Measurements from ENCODE around the gene HTR1D.
"Not testable (repeated sequence)": the region's sequence is repeated elsewhere in the genome, so short reads cannot be mapped to it uniquely, and the experiment has no call there.

Gene HTR1D, protein sequence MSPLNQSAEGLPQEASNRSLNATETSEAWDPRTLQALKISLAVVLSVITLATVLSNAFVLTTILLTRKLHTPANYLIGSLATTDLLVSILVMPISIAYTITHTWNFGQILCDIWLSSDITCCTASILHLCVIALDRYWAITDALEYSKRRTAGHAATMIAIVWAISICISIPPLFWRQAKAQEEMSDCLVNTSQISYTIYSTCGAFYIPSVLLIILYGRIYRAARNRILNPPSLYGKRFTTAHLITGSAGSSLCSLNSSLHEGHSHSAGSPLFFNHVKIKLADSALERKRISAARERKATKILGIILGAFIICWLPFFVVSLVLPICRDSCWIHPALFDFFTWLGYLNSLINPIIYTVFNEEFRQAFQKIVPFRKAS

DNA sequence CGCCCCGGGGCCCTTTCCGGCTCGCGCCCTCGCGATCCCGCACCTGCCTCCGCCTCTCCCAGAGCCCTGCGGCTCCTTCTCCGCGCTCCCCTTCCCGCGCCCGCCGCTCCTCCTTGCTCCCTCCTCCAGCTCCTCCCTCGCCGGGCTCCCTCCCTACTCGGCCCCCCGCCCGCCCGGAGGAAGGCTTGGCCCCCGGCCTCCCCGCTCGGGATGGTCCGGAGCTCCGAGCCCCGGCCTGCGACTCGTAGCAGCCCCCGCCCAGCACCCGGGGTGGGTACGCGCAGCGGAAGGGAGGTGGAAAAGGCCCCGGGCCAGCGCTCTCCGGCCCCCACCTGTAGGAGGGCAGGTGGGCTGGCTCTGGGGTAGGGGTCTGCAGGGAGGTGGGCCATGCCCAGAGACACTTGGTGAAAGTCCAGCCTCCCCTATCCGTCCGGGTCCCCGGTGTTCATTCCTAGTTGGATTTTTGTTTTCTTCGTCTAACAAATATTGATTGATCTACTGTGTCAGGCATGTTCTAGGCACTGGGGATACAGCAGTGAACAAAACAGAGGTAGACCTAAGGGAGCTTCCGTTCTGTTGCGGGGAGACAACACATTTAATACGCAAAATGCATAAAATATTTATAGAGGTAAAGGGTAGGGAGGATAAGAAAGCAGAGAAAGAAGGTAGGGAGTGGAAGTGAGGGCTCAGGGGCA lies at the start of gene HTR1D:
HTR1D (minus strand) TSS at position 82 of the 695 bp plus-strand sequence. CDS start 23,283 bp downstream, outside the sequence.
- no peak for DNase-seq

DNA sequence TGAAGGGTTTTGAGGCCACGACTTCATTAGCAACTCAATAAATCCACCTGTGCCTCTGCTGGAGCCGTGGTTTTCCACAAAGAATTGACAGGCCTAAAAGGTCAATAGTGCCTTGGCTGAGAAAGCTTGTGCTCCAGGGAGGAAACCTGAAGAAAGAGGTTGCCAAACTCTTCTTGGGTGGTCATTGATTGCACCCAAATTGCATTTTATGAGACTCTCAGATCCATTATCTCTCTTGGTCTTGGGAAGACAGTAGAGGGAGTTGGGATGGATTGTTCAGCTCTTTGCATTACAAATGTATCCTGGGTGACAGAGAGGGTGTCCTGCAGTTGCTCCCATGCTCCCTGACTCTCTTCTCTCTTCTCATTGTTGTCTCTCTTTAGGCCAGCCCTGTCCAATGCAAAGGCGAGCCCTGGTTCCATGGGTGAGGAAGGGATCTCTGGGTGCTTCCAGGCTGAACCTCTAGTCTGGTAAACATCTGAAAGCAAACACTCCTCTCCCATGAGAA lies 46.1 kb upstream of the HTR1D start:
- no peak for DNase-seq

DNA sequence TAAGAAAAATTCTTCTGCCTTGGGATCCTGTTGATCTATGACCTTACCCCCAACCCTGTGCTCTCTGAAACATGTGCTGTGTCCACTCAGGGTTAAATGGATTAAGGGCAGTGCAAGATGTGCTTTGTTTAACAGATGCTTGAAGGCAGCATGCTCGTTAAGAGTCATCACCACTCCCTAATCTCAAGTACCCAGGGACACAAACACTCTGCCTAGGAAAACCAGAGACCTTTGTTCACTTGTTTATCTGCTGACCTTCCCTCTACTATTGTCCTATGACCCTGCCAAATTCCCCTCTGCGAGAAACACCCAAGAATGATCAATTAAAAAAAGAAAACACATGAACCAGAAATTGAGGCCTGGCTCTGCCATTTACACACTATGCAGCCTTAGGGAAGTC lies 40.8 kb upstream of the HTR1D start:
- DNase-seq, result not testable (repeated sequence)

DNA sequence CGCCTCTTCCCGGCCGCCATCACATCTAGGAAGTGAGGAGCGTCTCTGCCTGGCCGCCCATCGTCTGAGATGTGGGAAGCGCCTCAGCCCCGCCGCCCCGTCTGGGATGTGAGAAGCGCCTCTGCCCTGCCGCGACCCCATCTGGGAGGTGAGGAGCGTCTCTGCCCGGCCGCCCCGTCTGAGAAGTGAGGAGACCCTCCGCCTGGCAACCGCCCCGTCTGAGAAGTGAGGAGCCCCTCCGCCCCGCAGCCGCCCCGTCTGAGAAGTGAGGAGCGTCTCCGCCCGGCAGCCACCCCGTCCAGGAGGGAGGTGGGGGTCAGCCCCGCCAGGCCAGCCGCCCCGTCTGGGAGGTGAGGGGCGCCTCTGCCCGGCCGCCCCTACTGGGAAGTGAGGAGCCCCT lies 40.1 kb upstream of the HTR1D start:
- not testable (repeated sequence) for DNase-seq

DNA sequence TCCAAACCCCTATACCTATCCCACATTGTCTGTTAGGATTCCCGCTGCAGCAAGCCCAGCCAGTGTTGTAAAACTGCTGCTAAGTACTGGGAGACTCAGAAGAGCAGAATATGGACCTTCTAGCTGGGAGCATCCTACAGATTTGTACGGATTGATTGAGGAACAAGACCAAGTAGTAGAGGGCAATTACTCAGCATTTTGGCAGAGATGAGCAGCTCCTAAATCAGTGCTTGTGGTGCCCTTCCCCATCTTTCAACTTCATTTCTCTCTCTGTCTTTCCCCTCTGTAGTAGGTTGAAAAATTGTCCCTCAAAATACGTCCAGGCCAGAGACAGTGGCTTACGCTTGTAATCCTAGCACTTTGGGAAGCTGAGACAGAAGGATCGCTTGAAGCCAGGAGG lies 37.3 kb upstream of the HTR1D start:
- DNase-seq, result no peak

DNA sequence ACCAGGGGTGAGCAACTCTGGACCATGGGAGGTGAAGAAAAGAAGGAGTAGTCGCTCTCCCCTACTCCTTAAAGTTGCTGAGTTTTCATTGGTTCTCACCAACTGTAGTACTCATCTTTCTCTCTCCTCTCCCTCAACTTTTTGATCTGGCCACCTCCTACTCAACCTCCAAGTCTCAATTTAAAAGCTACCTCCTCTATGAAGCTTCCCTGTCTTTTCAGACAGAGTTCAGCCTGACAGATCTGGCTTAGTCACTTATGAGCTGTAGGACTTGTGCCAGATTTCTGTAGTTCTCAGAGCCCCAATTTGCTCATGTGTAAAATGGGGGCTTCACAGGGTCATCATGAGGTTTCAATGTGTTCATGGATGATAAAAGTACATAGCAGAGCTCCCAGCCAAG lies 34.5 kb upstream of the HTR1D start:
- no peak for DNase-seq

DNA sequence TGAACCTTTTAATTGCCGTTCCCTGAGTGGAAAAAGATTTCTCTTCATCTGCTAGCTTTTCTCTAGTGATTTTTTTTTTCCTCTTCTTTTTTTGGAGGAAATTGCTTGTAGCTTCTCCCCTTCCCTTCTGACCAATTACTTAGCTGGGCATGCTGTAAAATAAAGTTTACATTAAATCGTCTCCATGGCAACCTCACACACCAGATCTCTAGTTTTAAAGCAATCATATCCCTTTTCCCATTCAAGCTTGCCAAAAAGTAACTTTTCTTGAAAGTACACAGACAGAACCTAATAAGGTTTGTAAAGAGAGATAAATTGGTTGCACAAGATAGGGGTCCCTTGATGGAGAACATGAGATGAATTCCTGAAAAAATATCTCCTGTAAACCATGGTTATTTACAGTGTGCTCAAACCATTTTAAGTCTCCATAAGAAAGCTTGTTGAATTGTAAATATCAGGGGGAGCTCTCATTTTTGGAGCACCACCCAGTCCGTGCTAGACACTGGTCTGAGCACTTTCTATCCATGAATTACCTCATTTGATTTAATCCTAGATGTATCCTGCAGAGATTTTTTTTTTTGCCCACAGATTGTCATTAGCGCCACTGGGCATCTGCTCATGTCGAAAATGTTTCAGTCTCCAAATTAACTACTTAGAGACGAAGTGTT lies 32.6 kb upstream of the HTR1D start:
- no peak for DNase-seq

DNA sequence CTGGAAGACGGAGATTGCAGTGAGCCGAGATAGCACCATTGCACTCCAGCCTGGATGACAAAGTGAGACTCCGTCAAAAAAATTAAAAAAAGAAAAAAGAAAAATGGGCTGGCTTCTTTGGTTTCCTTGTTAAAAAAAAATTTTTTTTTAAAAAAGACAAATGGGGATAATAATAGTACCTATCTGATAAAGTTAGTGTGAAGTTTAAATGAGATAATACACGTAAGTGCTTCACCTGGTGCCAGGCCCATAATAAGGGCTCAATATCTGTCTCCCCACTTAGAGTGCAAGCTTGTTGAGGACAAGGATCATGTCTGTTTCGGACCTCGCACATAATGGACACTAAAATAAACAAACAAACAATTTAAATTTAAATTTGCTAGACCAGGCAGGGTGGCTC lies 30.0 kb upstream of the HTR1D start:
- DNase-seq, result no peak

DNA sequence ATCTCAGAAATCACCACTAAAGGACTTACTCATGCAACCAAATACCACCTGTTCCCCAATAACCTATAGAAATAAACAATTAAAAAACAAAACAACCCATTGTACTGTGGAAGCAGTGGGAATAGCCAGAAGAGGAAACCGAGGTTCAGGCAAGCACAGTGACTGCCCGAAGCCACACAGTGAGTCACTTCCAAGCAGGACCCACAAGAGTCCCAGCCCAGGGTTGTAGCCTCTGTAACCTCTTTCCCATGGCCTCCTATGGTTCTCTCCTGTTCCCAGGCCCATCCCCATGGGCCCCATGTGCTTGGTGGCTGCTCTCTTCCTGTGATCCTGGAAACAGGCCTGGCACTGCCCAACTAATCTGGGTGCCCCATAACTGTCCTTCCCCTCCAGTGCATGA lies 29.0 kb upstream of the HTR1D start:
- no peak for DNase-seq

DNA sequence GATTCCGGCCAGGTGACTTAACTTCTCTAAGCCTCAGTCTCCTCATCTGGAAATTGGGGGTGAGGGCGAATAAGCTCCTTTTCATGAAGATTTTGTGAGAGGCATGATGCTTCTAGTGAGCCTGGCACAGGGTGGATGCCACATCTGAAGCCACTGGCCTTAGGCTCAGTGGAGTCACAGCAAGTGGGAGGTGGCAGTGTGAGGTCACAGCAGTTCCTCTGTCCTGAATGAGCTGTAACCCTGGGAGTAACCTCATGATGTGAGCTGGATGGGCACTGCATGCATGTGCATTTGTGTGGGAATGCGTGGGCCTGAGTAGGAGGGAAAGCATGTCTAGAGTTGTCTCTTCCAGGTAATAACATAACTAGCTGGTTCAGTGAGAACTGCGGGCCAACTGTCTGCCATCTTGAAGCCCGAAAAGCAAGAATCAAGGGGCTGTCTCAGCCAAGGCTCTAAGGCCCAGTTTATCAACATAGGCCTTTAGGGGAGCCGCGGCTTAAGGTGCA lies 27.0 kb upstream of the HTR1D start:
- no peak for DNase-seq

DNA sequence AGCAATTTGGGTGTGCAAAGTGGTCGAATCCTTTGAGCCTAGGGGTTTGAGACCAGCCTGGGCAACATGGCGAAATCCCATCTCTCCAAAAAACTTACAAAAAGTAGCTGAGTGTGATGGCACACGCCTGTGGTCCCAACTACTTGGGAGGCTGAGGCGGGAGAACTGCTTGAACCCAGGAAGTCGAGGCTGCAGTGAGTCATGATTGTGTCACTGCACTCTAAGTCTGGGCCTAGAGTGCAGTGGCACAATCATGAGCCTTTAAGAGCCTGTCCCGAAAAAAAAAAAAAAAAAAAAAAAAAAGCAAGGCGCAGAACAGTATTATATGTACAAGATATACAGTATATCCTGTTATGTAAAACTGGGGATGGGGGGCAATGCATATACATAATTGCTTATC lies 25.1 kb upstream of the HTR1D start:
- DNase-seq, result no peak

DNA sequence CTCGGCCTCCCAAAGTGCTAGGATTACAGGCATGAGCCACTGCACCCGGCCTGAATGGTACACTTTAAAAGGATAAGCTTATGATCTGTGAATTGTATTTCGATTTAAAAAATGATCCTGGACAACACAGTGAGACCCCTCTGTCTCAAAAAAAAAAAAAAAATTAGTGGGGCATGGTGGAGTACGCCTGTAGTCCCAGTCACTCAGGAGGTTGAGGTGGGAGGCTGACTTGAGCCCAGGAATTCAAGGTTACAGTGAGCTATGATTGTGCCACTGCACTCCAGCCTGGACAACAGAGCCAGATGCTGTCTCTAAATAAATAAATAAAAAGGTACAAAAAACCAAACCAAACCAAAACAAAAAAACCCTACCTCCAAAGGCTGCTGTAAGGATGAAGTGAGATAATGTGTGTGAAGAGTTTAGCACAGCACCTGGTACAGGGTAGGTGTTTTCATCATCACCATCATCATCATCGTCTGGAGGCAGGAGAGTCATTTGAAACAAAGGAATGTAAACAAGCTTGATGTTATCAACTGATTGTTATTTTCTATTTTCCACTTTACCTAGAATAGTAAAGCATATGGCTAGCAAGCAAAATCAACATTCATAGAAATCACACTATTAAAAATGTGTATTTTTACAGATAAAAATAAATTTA lies 22.5 kb upstream of the HTR1D start:
- DNase-seq, result no peak

DNA sequence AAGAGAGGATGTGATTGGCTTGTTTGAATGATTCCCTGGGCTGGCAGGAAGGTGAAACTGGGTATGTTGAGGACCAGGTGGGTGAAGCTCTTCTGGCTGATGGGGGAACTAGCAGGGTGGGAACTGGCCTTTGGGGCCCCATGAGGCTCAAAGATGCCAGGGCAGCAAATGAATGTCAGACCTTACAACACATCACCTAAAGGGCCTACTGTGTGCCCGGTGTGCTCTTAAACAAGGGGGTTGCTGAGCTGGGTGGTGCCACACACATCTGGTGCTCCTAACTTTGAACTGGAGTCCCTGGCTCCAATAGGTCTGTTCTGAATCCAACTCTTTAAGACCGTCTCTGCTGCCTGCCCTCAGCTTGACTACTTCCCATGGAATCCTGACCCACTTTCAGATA lies 21.3 kb upstream of the HTR1D start:
- no peak for DNase-seq

DNA sequence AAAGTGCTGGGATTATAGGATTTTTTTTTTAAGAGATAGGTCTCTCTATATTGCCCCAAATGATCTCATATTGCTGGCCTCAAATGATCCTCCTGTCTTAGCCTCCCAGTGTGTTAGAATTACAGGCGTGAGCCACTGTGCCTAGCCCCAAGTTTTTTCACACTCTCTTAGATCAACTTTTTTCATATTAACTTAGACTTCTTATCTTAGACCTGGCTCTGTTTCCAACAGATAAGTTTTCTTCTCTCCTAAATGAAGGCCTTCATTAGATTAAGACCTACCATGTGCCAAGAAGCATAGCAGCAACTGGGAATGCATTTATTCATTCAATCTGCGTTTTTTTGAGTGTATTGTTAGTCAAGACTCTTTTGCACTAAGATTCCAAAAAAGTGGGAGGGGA lies 20.2 kb upstream of the HTR1D start:
- no peak for DNase-seq

DNA sequence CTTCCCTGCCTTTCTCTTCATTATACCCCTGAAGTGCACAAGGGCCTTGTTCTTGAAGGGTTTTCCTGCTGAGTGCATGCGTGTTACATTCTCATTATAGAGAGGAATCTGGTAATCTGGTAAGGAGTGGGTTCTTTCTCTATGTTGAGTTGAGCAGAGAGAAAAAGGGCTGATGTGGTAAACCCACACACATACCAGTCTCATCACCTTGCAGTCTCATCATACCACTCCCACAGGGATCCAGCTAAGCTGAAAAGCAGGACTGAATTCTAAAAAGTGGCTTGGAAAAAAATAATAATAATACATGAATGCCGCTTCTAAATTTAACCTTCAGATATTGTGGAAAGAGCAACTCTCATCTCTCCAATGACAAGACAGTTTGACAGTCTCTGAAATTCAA lies 10.5 kb upstream of the HTR1D start:
- DNase-seq, result no peak

DNA sequence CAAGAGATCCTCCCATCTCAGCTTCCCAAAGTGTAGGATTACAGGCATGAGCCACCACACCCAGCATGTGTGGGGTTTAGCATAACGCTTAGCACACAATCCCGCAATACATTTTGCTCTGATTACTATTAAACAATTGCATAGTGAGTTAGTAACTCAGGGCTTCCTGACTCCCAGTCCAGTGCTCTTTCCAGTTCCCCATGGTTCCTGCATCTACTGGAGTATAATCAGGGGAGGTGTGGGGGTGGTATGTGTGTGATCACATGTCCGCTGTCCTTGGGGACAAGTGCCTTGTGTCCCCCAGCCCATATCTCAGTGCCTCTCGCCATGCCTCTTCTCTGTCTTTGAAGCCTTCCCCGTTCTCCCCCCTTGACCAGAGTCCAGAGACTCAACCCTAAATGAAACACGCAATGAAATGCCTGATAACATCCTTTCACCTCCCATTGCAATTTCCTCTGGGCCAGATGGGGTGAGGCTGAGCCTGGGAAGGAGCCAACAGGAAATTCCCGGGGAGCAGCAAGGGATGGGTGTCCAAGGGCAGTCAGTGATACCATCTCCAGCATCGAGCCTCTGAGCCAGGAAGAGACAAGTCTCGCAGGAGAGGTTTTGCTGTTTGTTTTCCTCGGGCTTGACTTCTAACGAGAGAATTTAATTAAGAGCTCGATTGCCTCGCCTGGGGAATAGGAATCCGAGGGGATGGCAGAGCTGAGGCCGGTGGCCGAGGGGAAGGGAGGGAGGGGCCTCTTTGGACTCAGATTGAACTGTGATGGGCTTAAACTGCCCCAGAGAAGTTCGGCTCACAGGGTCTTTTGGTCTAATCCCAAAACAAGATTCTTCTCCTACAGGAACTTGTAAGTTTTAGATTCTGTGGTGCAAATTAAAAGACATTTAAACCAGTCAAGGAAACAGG lies 7.7 kb upstream of the HTR1D start:
- no peak for DNase-seq

DNA sequence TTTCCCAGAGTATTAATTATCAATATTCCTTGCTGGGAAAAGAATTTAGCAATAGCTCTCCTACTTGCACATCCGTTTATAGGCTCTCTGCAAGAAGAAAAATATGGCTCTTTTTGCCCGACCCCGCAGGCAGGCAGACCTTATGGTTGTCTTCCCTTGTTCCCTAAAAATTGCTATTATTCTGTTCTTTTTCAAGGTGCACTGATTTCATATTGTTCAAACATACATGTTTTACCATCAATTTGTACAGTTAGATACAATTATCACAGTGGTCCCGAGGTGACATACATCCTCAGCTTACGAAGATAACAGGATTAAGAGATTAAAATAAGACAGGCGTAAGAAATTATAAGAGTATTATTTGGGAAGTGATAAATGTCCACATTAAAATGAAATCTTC lies 6.7 kb upstream of the HTR1D start:
- not testable (repeated sequence) for DNase-seq

DNA sequence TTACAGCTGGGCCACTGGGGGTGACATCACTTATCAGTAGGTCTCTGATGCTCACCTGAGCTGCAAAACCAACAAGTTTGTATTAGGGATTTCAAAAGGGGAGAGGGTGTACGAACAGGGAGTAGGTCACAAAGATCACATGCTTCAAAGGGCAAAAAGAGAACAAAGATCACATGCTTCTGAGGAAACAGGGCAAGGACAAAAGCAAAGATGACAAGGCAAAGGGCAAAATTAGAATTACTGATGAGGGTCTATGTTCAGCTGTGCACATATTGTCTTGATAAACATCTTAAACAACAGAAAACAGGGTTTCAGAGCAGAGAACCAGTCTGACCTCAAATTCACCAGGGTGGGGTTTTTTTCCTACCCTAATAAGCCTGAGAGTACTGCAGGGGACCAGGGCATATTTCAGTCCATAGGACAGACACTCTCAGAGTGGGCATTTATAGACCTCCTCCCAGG lies 6.2 kb upstream of the HTR1D start:
- not testable (repeated sequence) for DNase-seq

DNA sequence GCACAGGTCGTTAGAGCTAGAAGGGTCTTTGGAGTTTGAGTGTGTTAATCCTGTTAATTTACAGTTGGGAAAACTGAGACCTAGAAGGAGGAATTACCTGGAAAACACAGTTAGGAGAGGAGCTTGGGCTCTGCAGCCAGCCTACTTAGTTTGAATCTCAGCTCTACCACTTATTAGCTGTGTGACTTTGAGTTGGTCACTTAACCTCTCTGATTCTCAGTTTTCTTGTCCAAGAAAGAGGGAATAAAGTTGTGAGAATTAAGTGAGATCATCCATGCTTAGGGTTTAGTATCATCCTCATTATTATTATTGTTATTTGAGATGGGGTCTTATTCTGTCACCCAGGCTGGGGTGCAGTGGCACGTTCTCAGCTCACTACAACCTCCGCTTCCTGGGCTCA lies 5.4 kb upstream of the HTR1D start:
- no peak for DNase-seq

DNA sequence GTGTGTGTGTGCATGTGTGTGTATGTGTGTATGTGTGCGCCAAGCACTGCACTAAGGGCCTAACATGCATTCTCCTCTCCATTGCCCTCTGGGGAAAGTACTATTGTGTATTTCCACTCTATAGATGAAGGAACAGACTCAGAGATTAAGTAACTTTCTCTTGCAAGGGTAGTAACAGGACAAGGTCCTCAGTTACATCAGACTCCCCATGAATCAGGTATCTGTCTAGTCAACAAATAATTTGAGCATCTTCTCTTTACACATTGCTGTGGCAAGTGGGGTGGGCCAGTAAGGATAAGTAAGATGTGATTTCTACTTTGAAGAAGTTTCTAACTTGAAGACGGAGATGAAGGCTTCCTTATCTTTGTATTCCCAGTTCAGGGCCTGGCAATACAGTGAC lies 5.0 kb upstream of the HTR1D start:
- no peak for DNase-seq

DNA sequence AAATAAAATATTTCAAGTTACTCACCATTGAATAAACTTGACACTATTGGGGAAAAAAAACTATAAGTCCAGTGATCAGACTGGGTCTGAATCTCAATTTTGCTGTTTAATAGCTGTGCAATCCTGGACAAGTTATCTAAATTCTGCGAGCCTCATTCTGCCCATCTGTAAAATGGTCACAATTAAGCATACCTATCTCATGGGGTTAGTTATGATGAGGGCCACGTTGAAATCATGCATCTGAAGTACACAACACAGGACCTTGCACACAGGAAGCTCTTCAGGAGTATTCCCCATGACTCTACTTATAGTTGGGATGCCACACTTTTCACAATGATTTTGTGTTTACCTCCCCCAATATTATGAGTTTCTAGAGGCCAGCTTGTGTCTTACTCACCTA lies 3.8 kb upstream of the HTR1D start:
- no peak for DNase-seq

Data from SHP77 treated with DMSO at 0.1 percent for 48 hours (cell line).